Liver (tissue), 3 donors: Measurements from ENCODE around the gene CRPPA.

ENCODE experiments used
- TAF1 ChIP-seq: conservative IDR thresholded peaks from 2 replicates; pipeline ENCODE4 v1.6.1; 2016; ENCODE audit warnings: antibody characterized with exemption, mild to moderate bottlenecking
- TF ChIP-seq, protein P1 (sequence below): fragments of 150-350 bp; IDR thresholded peaks from 2 replicates; pipeline ENCODE4 v1.5.1; 2017; ENCODE audit warnings: improper control_type of control experiment, low read depth, low read length; ENCODE audit not compliant: missing input control
- TF ChIP-seq, protein P2 (sequence below): IDR thresholded peaks from 2 replicates; pipeline ENCODE4 v1.6.1; 2016; ENCODE audit warnings: antibody characterized with exemption
- donor health status: healthy.
- donor health status: healthy.

DNA sequence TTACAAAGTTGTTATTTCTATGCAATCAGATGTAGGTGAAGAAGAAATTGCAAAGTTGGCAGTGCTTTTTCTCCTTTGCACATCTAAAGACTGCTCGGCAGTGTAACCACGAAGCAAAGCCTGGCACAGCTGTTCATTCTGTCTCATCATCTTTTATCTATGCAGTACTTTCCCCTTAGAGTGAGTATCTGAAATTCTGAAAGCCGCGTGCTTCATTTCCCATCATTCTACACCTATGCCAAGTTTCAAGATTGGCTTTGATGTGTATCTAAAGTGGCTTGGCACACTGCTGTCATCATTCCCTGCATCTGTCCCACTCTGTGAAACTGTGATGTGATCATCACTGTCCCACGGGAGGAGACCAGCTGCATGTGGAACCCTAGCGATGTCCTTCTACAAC, 29.0 kb upstream of the CRPPA start:
- TF ChIP-seq, protein P1, sequence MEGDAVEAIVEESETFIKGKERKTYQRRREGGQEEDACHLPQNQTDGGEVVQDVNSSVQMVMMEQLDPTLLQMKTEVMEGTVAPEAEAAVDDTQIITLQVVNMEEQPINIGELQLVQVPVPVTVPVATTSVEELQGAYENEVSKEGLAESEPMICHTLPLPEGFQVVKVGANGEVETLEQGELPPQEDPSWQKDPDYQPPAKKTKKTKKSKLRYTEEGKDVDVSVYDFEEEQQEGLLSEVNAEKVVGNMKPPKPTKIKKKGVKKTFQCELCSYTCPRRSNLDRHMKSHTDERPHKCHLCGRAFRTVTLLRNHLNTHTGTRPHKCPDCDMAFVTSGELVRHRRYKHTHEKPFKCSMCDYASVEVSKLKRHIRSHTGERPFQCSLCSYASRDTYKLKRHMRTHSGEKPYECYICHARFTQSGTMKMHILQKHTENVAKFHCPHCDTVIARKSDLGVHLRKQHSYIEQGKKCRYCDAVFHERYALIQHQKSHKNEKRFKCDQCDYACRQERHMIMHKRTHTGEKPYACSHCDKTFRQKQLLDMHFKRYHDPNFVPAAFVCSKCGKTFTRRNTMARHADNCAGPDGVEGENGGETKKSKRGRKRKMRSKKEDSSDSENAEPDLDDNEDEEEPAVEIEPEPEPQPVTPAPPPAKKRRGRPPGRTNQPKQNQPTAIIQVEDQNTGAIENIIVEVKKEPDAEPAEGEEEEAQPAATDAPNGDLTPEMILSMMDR, result no peak
- no peak for TF ChIP-seq TAF1
- TF ChIP-seq, protein P2, sequence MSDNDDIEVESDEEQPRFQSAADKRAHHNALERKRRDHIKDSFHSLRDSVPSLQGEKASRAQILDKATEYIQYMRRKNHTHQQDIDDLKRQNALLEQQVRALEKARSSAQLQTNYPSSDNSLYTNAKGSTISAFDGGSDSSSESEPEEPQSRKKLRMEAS, result no peak
